ENCODE measurements around the gene CYP39A1.

DNA sequence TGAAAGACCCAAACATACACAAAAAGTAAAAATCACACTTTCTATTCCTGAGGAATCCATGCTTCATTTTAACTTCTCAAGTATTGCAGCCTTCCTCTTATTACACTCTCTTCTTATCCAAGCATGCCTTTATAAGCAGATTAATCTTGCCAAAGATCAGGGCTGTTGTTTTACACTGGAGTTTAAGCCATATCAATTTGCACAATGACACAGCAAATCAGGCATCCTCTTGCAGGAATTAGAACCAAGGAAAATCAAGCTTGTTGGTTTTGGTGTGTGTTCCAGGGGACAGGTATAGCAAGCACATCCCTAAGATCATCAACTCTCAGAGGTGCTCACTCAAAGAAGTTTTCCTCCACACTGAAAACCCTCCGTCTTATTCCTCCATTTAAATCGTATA lies 69.5 kb downstream of the CYP39A1 start:
- no peak for TF ChIP-seq POLR2A (IDR thresholded peaks at IDR 0.05; ENCODE audit: low read depth, low read length)
- no peak for TF ChIP-seq TAF1 (IDR thresholded peaks at IDR 0.05; ENCODE audit: low read depth, low read length)
- TF ChIP-seq POLR2AphosphoS5 (IDR thresholded peaks at IDR 0.05; ENCODE audit: low read depth, low read length) = no peak
- no peak for TF ChIP-seq SPI1 (IDR thresholded peaks at IDR 0.05; ENCODE audit: low read depth, low read length)

Data from GM12891 (cell line).